Stimulated activated CD8-positive, alpha-beta memory T cell treated with anti-CD3 and anti-CD28 coated beads, Interleukin-2, amount 100 ng/mL, for 1 hour (primary cell): ENCODE measurements around the gene FAXC.
"Not testable (repeated sequence)": the region's sequence is repeated elsewhere in the genome, so short reads cannot be mapped to it uniquely, and the experiment has no call there.

ENCODE experiments used
- DNase-seq, 2 donors: peaks; one replicate each; pipeline ENCODE4 v3.0.0-alpha.2; 2020; ENCODE audit warnings: low read depth in 2 of 2

Gene FAXC

DNA sequence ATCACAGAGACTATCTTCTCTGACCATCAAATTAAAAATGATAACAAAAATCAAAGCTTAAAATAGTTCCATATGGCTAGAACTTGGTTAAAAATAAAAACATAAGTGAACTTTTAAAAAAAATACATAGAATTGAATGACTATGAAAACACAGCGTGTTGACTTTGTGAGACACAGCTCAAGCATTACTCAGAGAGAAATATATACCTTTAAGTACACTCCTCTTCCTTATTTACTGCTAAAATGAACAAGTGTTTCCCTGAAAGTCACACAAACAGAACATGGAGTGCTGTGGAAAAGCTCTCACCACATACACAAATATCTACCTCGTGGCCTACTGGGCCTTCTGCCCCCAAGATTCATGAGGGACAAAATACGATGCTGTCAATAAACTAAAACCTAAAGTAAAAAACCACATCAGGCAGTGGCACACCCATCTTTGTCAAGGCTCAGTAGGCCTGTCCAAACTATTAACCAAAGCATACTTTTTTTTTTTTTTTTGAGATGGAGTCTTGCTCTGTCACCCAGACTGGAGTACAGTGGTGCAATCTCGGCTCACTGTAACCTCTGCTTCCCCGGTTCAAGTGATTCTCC lies 7.5 kb downstream of the FAXC start:
- DNase-seq: no peak

DNA sequence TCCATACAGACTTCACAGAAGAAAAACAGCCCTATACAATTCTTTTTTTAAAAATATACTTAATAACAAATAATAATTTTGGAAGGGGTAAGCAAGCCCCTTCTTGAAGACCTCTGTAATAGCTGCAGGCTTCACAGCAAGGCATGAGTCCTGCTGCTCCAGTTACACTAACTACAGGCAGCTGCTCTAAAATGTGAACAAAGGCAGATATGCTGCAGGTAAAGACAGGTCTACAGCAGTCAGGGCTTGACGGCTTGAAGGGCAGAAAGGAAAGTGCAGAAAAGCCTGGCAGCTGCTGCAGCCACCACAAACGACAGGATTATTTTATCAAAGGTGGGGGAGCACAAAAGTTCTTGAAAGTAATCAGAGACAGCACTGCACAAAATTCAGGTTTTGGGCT lies 11.3 kb downstream of the FAXC start:
- DNase-seq: no peak

- DNase-seq: not testable (repeated sequence)
Observed at GRCh38 chr6:99335298-99335697, 14.2 kb downstream of the FAXC start.

- no peak for DNase-seq
Observed at GRCh38 chr6:99334526-99335127, 14.8 kb downstream of the FAXC start.

DNA sequence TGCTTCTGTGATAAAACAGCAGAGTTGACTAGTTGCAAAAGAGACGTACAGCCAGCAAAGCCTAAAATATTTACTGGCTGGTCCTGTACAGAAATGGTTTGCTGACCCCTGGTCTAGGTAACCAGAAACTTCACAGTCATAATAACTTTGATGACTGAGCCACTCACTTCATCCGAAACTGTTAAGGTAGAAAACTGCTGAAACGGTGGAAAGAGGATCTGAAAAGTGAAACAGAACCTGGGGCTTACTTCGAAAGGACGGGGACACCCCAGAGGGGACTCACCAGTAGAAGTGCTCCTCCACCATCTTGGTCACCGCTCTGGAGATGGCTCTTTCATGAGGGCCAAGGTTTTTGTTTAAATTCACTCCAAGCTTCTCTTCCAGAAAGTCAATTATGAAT lies 16.4 kb downstream of the FAXC start:
- no peak for DNase-seq

- DNase-seq: no peak
Observed at GRCh38 chr6:99331531-99331930, 17.9 kb downstream of the FAXC start.

DNA sequence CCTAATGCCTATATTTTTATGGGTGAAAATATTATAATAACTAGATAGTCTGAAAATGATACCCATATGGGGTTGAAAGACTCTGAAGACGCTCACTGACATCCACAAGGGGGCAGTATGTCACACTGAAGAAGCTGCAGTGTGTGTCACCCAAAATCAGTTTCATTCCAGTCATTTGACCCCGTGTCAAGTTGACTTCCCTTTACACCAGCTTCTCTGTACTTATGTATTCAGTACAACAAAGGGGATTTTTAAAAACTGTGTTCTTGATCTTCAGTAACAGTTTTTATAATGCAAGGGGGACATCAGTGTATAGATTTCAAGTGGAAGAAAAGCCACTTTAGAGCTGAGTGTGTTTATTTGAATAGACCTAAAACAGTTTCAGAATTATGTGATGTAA lies 19.3 kb downstream of the FAXC start:
- DNase-seq: peak; percentile 23 to 29

DNA sequence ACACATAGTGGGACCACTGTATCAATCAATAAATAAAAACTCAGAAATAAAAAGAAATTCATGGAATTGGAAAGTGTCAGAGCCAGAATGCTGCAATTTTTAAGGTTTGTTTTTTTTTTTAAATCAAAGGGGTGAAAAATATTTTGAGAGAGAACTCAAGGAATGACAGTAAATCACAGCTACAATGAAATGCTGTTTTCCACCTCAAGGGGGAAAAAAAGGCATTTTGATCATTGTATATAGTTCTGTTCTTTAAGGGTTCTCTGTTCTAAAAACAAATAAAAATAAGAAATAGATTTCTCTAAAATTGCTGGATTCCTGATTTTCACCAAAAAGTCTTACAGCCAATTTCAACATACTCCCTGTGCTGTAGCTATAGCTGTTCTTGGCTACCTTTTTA lies 24.5 kb downstream of the FAXC start:
- DNase-seq: no peak

DNA sequence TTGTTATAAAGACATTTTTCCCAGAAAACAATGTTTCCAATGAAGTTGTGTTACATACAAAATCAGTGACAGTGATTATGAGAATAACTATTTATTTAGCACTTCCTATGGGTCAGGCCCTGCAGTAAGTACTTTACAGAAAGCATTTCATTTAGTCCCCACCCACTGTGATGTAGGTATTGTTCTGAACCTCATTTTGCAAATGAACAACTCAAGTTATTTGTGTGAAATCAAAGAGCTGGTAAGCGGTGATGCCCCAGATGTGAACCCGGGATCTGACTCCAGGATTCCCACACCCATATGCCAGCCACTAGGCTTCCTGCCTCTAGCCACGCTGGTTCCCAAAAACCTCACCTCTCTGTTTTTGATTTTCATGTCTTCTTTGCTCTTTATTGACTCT lies 30.9 kb downstream of the FAXC start:
- no peak for DNase-seq

DNA sequence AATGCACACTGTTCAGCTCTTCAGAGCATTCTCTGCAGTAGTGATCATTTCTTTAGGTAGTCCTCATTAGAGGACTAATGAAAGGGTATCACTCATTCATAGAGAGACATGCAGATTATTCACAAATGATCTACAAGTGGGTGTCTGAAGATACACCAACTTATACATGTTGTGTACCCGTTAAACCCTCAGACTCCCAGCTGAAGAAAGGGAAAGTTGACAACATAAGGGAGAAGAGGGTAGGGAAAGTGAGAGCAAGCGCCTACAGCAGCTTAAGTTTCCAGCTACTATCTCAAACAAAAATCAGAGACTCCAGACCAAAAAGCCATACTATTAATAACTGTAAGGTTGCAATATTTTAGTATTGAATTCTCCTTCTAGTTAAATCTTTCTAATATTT lies 37.1 kb downstream of the FAXC start:
- DNase-seq: no peak

DNA sequence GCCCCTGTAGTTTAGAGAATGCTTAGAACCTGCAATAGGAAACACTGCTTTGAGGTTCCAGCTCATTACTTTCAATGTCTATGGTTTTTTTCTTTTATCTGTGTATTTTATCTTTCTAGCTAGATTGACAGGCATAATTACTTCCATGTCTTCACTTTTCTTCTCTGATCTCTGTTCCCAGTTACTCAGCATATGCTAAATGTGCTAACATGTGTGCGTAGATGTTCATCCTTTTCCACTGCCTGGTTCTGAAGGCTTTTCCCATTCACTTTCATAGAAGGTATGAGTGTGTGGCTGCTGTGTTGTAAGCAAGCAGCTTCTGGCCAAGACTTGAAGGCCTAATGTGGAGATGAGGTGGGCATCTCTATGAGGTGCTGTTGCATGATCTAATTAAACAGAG lies 38.9 kb downstream of the FAXC start:
- DNase-seq: no peak

GRCh38 chr6:99309557-99309956 lies 39.9 kb downstream of the FAXC start:
- DNase-seq: no peak

DNA sequence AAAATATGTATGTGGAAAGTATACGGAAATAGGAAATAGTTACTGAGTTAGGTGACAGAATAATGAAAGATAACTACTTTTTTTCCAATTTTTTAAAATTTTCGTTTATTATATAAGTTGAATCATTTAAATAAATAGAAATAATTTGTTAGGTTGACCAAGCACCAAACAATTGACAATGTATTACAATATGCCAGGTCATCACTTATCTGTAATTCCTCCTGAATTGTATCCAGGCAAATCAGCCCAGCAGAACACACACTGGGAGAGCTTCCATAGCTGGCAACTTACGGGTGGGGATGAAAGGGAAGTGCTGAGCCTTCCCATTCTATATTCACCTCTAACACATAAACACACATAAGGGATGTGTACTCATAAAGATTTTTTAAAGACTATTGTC lies 40.7 kb downstream of the FAXC start:
- no peak for DNase-seq

- no peak for DNase-seq
Observed at GRCh38 chr6:99307295-99307907, 42.1 kb downstream of the FAXC start.

DNA sequence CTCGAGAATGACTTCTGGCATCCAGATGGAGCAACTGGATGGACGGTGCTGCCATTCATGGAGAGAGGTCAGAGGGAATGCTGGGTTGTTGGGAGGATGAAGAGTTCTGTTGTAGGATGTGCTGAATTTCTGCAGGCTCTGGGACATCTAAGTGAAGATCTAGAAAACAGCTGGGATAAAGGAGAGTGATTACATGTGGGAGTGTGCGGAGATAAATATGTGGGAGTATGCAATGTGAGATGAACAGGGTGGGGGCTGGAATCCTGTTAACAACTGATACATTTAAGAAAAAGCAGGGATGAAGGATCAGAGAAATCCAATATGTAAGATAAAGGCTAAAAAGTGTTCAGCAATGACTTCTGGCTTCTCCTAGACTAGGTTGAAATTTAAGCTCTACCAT lies 43.1 kb downstream of the FAXC start:
- no peak for DNase-seq

DNA sequence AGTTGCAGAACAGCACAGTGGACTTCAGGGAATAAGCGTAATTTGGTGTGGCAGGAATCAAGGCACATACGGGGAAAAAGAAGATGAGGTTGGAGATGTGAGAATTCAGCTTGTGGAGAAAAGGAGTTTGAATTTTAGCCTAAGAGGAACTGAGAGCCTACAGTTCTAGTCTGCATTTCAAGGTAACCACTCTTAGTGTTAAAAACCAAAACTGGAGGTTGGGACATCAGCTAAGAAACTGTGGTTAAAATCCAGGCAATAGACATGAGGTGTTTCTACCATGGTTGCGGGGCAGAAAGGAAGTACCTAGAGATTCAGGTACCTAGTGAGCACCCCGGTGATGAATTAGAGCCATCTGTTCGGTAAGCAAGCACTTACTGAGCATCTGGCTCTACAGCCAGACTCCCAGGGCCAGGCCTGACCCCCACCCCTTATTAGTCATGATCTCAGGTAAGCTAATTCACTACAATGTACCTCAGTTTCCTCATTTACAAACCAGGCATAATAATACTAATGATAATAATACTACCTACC lies 44.4 kb downstream of the FAXC start:
- DNase-seq: no peak

DNA sequence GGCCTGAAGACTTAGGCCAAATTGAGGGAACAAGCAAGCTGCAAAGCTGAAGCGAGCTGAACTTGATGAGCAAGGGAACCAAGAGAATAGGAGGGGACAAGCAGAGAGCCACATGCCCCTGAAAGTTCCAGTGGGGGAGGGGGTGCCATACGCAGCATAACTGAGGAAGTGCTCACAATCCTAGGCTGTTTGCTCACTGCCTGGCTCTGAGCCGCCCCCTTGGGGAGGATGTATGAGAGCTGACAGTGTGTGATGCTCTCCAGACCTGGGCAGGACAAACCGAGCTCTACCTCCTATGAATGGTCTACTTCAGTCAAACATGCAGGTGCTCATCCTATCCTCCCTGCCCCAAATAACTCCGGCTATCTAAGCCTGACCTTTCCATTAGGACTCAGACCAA lies 52.1 kb downstream of the FAXC start:
- no peak for DNase-seq

DNA sequence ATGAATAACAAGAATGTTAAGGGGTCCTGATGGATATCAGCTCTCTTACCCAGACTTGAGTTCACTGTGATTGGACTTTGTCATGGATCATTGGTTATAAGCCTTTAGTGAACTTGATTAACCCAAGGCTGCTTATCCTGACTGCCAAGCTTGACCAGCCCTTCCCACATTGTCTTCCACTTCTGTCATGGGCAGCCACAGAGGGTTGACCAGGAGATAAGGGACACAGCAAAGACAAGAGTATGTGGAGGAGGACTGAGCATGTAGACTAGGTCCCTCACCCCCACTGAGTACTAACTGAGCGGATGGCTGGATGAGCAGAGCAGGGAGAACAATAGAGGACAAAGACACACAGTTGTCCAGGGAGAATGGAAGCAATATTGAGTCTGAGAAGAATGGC lies 52.5 kb downstream of the FAXC start:
- no peak for DNase-seq

GRCh38 chr6:99296261-99296660 lies 53.2 kb downstream of the FAXC start:
- no peak for DNase-seq

DNA sequence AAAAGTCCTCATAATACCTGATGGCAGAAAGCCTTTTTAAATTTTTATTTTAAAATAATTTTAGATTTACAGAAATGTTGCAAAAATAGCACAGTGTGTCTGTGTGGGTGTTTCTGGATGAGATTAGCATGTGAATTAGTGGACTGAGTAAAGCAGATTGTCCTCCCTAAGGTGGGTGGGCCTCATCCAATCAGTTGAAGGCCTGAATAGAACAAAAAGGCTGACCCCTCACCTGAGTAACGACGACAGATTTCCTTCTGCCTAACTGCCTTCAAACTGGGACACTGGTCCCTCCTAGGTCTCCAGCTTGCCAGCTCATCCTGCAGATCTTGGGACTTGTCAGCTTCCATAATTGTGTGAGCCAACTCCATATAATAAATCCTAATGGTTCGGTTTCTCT lies 54.2 kb downstream of the FAXC start:
- DNase-seq: no peak

- no peak for DNase-seq
Observed at GRCh38 chr6:99294786-99295185, 54.7 kb downstream of the FAXC start.

DNA sequence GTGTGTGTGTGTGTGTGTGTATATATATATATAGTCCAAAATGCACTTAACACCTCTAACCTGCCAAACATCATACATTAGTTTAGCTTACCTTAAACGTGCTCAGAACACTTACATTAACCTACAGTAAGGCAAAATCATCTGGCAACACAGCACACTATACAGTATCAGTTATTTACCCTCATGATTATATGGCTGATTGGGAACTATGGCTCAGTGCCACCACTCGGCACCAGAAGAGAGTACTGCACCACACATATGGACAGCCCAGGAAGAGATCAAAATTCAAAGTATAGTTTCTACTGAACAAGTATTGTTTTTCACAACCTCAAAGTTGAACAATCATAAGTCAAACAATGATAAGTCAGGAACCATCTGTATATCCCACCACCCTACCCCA lies 59.8 kb downstream of the FAXC start:
- no peak for DNase-seq

GRCh38 chr6:99288668-99289067 lies 60.8 kb downstream of the FAXC start:
- no peak for DNase-seq

GRCh38 chr6:99287523-99287922 lies 62.0 kb downstream of the FAXC start:
- DNase-seq: no peak
